ENCODE results near the gene MSI2.

DNA sequence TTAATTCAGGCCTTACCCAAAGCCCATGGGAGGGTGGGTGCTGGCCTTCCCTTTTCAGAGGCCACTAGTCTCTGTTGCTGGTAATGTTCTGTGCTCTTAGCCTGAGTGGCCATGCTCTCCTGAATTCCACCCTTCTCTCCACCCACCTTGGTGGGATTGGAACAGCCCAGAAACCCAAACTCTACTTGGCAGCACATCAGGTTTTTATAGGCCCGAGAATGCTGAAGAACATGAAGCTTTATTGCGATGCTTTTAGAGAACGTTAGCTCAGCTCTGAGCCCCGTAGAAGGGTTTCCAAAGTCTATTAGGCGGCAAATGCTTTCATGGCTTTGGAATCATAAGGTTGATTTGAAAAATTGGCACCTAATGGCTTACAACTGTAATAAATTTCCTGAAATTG is 209.3 kb downstream of the MSI2 start:
- no peak for TF ChIP-seq NFIC (IDR thresholded peaks at IDR 0.05)
- TF ChIP-seq TAF1 (IDR thresholded peaks at IDR 0.05; ENCODE audit: low read depth) = no peak
- TF ChIP-seq EP300 (IDR thresholded peaks at IDR 0.05; ENCODE audit: borderline replicate concordance) = no peak
- no peak for TF ChIP-seq FOXM1 (IDR thresholded peaks at IDR 0.05; ENCODE audit: borderline replicate concordance, low read depth)
- TF ChIP-seq CEBPB (IDR thresholded peaks at IDR 0.05) = no peak
- TF ChIP-seq YY1 (IDR thresholded peaks at IDR 0.05; ENCODE audit: low read depth) = no peak
- TF ChIP-seq, protein P1, sequence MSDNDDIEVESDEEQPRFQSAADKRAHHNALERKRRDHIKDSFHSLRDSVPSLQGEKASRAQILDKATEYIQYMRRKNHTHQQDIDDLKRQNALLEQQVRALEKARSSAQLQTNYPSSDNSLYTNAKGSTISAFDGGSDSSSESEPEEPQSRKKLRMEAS (IDR thresholded peaks at IDR 0.05) = no peak
- TF ChIP-seq, protein P2, sequence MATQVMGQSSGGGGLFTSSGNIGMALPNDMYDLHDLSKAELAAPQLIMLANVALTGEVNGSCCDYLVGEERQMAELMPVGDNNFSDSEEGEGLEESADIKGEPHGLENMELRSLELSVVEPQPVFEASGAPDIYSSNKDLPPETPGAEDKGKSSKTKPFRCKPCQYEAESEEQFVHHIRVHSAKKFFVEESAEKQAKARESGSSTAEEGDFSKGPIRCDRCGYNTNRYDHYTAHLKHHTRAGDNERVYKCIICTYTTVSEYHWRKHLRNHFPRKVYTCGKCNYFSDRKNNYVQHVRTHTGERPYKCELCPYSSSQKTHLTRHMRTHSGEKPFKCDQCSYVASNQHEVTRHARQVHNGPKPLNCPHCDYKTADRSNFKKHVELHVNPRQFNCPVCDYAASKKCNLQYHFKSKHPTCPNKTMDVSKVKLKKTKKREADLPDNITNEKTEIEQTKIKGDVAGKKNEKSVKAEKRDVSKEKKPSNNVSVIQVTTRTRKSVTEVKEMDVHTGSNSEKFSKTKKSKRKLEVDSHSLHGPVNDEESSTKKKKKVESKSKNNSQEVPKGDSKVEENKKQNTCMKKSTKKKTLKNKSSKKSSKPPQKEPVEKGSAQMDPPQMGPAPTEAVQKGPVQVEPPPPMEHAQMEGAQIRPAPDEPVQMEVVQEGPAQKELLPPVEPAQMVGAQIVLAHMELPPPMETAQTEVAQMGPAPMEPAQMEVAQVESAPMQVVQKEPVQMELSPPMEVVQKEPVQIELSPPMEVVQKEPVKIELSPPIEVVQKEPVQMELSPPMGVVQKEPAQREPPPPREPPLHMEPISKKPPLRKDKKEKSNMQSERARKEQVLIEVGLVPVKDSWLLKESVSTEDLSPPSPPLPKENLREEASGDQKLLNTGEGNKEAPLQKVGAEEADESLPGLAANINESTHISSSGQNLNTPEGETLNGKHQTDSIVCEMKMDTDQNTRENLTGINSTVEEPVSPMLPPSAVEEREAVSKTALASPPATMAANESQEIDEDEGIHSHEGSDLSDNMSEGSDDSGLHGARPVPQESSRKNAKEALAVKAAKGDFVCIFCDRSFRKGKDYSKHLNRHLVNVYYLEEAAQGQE (IDR thresholded peaks at IDR 0.05; ENCODE audit: low read depth) = no peak
- no peak for TF ChIP-seq CREB1 (IDR thresholded peaks at IDR 0.05; ENCODE audit: low read depth)
- TF ChIP-seq EGR1 (IDR thresholded peaks at IDR 0.05) = no peak
- TF ChIP-seq RAD21 (IDR thresholded peaks at IDR 0.05; ENCODE audit: low read depth) = no peak
- no peak for TF ChIP-seq TEAD4 (IDR thresholded peaks at IDR 0.05)

Measured in Ishikawa (cell line).